ENCODE data around the gene PEAK1.

Gene PEAK1

GRCh38 chr15:77393471-77393840 is 26.4 kb downstream of the PEAK1 start:
- H3K4me1 ChIP-seq (ENCODE audit: insufficient read depth, low read length) = peaks cover 24% of the 10 kb centered on the region

DNA sequence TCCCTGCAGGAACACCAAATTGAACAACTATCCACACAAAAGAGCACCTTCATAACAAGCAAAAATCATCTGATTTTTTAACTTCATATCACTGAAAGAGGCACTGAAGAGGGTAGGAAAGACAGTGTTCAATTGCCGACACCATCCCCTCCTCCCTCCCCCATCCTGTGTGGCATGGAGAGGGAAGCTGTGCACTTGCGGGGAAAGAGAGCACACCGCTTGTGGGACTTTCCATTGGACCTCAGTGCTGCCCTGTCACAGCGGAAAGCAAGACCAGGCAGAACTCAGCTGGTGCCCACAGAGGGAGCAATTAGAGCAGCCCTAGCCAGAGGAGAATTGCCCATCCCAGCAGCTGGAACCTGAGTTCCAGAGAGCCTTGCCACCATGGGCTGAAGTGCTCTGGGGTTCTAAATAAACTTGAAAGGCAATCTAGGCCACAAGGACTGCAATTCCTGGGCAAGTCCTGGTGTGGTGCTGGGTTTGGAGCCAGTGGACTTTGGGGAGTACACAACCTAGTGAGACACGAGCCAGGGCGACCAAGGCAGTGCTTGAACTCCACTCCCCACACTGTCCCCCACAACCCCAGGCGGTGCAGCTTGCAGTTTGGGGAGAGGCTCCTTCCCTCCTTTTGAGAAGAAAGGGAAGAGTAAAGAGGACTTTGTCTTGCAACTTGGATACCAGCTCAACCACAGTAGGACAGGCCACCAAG is 27.0 kb downstream of the PEAK1 start:
- Histone ChIP-seq H3K9ac (ENCODE audit: low read length) (no peak overlapping the region), H3K27me3 (ENCODE audit: control insufficient read depth in 1 of 2, insufficient read depth in 2 of 2, low read length in 2 of 2) (no peaks in the 10 kb centered on the region), H3K4me3 (ENCODE audit: low read depth in 1 of 2, low read length in 2 of 2) (no peak overlapping the region), H3K36me3 (ENCODE audit: insufficient read depth, low read length) (no peaks in the 10 kb centered on the region), H3K27ac (ENCODE audit: low read depth, low read length) (no peak overlapping the region), H3K4me1 (ENCODE audit: insufficient read depth, low read length) (peaks cover 24% of the 10 kb centered on the region), H3K9me3 (ENCODE audit: low read length) (peaks cover 5% of the 10 kb centered on the region)

More at GRCh38 chr15:77393471-77393840, 26.4 kb downstream of the PEAK1 start:
- H3K27me3 ChIP-seq (ENCODE audit: control insufficient read depth in 1 of 2, insufficient read depth in 2 of 2, low read length in 2 of 2) = no peaks in the 10 kb centered on the region
- no peaks in the 10 kb centered on the region for H3K36me3 ChIP-seq (ENCODE audit: insufficient read depth, low read length)
- H3K9ac ChIP-seq (ENCODE audit: low read length) = no peak overlapping the region
- H3K4me3 ChIP-seq (ENCODE audit: low read depth in 1 of 2, low read length in 2 of 2) = no peak overlapping the region
- H3K27ac ChIP-seq (ENCODE audit: low read depth, low read length) = no peak overlapping the region
- H3K9me3 ChIP-seq (ENCODE audit: low read length) = peaks cover 5% of the 10 kb centered on the region

- Histone ChIP-seq H3K36me3 (ENCODE audit: insufficient read depth, low read length) (no peaks in the 10 kb centered on the region), H3K27ac (ENCODE audit: low read depth, low read length) (no peak overlapping the region), H3K4me1 (ENCODE audit: insufficient read depth, low read length) (peaks cover 24% of the 10 kb centered on the region)
These were observed 28.4 kb downstream of the PEAK1 start for GRCh38 chr15:77391372-77391951.

DNA sequence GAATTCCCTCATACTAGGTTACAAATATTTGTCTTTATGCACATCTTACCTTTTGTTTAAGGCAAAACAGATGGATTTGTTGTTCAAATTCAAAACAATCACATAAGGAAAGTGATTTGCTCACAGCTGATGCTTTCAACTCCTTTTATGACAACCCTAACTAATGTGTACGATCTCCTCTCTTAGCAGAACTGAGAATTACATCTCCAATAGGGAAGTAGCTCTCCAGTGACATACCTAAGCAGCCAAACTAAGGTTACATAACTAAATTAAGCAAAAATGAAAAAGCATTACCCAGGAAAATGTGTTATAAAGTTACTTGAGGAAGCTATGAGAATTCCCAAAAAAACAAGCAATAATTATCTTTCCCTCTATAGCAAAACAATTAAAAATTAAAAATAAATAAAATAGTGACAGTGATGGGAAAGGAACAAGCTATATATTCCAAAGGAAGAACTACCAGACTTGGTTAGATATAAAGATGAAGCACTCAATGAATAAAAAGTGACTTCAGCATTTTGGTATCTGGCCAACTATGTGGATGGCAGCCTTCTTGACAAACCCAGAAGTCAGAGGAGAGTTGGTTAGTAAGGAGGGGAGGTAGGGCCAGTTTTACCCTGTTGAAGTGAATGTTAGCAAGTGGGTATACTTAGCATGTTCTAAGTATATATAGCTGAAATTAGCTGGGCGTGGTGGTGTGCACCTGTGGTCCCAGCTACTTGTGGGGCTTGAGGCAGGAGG is 32.4 kb downstream of the PEAK1 start:
- H3K4me1 ChIP-seq (ENCODE audit: insufficient read depth, low read length) = peaks cover 28% of the 10 kb centered on the region
- H3K4me3 ChIP-seq (ENCODE audit: low read depth in 1 of 2, low read length in 2 of 2) = no peak overlapping the region
- H3K9ac ChIP-seq (ENCODE audit: low read length) = no peak overlapping the region
- H3K9me3 ChIP-seq (ENCODE audit: low read length) = no peaks in the 10 kb centered on the region
- H3K27me3 ChIP-seq (ENCODE audit: control insufficient read depth in 1 of 2, insufficient read depth in 2 of 2, low read length in 2 of 2) = no peaks in the 10 kb centered on the region
- H3K36me3 ChIP-seq (ENCODE audit: insufficient read depth, low read length) = no peaks in the 10 kb centered on the region
- no peak overlapping the region for H3K27ac ChIP-seq (ENCODE audit: low read depth, low read length)

More at GRCh38 chr15:77391372-77391951, 28.4 kb downstream of the PEAK1 start:
- H3K27me3 ChIP-seq (ENCODE audit: control insufficient read depth in 1 of 2, insufficient read depth in 2 of 2, low read length in 2 of 2) = no peaks in the 10 kb centered on the region
- peaks cover 5% of the 10 kb centered on the region for H3K9me3 ChIP-seq (ENCODE audit: low read length)
- no peak overlapping the region for H3K4me3 ChIP-seq (ENCODE audit: low read depth in 1 of 2, low read length in 2 of 2)
- no peak overlapping the region for H3K9ac ChIP-seq (ENCODE audit: low read length)

DNA sequence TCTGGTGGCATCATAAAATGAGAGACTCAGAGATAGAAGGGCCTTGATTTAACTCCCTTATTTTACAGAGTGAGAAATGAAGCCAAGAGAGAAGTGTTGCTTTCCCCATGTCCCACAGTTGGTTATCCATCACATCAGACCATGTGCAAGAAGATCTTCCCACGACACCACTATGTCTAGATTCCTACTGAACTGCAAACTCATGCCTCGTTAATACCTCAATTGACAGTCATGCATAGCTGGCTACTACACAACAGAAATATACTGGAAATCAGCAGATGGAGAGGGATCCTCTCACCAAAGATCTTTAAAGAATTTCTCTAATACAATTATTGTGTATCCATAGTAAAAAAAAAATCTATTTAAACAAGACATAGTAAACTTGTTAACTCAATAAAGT is 33.3 kb downstream of the PEAK1 start:
- H3K27ac ChIP-seq (ENCODE audit: low read depth, low read length) = no peak overlapping the region
- H3K36me3 ChIP-seq (ENCODE audit: insufficient read depth, low read length) = no peaks in the 10 kb centered on the region
- no peak overlapping the region for H3K9ac ChIP-seq (ENCODE audit: low read length)
- H3K9me3 ChIP-seq (ENCODE audit: low read length) = no peaks in the 10 kb centered on the region
- no peak overlapping the region for H3K4me3 ChIP-seq (ENCODE audit: low read depth in 1 of 2, low read length in 2 of 2)
- no peaks in the 10 kb centered on the region for H3K27me3 ChIP-seq (ENCODE audit: control insufficient read depth in 1 of 2, insufficient read depth in 2 of 2, low read length in 2 of 2)
- peaks cover 25% of the 10 kb centered on the region for H3K4me1 ChIP-seq (ENCODE audit: insufficient read depth, low read length)

GRCh38 chr15:77384589-77385359 is 35.1 kb downstream of the PEAK1 start:
- Histone ChIP-seq H3K27ac (ENCODE audit: low read depth, low read length) (no peak overlapping the region), H3K9ac (ENCODE audit: low read length) (no peak overlapping the region), H3K36me3 (ENCODE audit: insufficient read depth, low read length) (no peaks in the 10 kb centered on the region), H3K27me3 (ENCODE audit: control insufficient read depth in 1 of 2, insufficient read depth in 2 of 2, low read length in 2 of 2) (no peaks in the 10 kb centered on the region), H3K9me3 (ENCODE audit: low read length) (no peaks in the 10 kb centered on the region), H3K4me3 (ENCODE audit: low read depth in 1 of 2, low read length in 2 of 2) (no peak overlapping the region), H3K4me1 (ENCODE audit: insufficient read depth, low read length) (peaks cover 7% of the 10 kb centered on the region)

DNA sequence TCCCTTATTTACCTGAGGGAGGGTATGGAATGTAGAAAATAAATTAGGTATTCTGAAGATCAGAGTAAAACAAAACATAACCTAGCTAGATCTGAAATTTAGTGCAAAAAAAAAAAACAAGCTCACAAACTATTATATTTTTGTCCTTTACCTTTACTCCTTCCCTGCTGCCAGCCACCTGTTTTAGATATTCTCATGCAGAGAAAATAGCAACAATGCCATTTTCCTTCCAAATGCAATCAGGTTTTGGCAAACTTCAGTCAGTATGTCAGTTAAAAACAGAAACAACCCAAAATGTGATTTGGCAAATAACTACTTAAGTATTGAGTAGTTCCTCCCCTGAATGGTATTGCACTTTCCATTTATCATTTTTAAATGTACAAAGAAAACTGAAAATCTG is 35.8 kb downstream of the PEAK1 start:
- Histone ChIP-seq H3K27ac (ENCODE audit: low read depth, low read length) (no peak overlapping the region), H3K36me3 (ENCODE audit: insufficient read depth, low read length) (no peaks in the 10 kb centered on the region), H3K4me3 (ENCODE audit: low read depth in 1 of 2, low read length in 2 of 2) (no peak overlapping the region), H3K4me1 (ENCODE audit: insufficient read depth, low read length) (peaks cover 5% of the 10 kb centered on the region), H3K27me3 (ENCODE audit: control insufficient read depth in 1 of 2, insufficient read depth in 2 of 2, low read length in 2 of 2) (no peaks in the 10 kb centered on the region), H3K9me3 (ENCODE audit: low read length) (no peaks in the 10 kb centered on the region), H3K9ac (ENCODE audit: low read length) (no peak overlapping the region)

GRCh38 chr15:77380033-77380432 is 39.9 kb downstream of the PEAK1 start:
- no peaks in the 10 kb centered on the region for H3K27me3 ChIP-seq (ENCODE audit: control insufficient read depth in 1 of 2, insufficient read depth in 2 of 2, low read length in 2 of 2)
- H3K4me3 ChIP-seq (ENCODE audit: low read depth in 1 of 2, low read length in 2 of 2) = no peak overlapping the region
- no peaks in the 10 kb centered on the region for H3K9me3 ChIP-seq (ENCODE audit: low read length)
- H3K27ac ChIP-seq (ENCODE audit: low read depth, low read length) = no peak overlapping the region
- H3K9ac ChIP-seq (ENCODE audit: low read length) = no peak overlapping the region
- H3K4me1 ChIP-seq (ENCODE audit: insufficient read depth, low read length) = peaks cover 5% of the 10 kb centered on the region
- no peaks in the 10 kb centered on the region for H3K36me3 ChIP-seq (ENCODE audit: insufficient read depth, low read length)

DNA sequence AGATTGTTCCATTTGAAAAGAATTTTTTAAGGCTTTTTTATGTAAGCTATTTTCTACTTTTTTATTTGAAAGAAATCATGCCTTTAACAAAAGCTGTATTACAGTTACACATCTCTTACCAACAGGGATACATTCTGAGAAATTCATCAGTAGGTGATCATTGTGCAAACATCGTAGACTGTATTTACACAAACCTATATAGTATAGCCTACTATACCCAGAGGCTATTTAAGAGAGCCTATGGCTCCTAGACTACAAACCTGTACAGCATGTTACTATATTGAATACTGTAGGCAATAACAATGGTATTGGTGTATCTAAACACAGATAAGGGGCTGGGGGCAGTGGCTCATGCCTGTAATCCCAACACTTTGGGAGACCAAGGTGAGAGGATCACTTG is 43.1 kb downstream of the PEAK1 start:
- no peaks in the 10 kb centered on the region for H3K36me3 ChIP-seq (ENCODE audit: insufficient read depth, low read length)
- H3K27me3 ChIP-seq (ENCODE audit: control insufficient read depth in 1 of 2, insufficient read depth in 2 of 2, low read length in 2 of 2) = no peaks in the 10 kb centered on the region
- H3K9ac ChIP-seq (ENCODE audit: low read length) = no peak overlapping the region
- no peaks in the 10 kb centered on the region for H3K9me3 ChIP-seq (ENCODE audit: low read length)
- H3K4me3 ChIP-seq (ENCODE audit: low read depth in 1 of 2, low read length in 2 of 2) = no peak overlapping the region
- no peaks in the 10 kb centered on the region for H3K4me1 ChIP-seq (ENCODE audit: insufficient read depth, low read length)
- H3K27ac ChIP-seq (ENCODE audit: low read depth, low read length) = no peak overlapping the region

DNA sequence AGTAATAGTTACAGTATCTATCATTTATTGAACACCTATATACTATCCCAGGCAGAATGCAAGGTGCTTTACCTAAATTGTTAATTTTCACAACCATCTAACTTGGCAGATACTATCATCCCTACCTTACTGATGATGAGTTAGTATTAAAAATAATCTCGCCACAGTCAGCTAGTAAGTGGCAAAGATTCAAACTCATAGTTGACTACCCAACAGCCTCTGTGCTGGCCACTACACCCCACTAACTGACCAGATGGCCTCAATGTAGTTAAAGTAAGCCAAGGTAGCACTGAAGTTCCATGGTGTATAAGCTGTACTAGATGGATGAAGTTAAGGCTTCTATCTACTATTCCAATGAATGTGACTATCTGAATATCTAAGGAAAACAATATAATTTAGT is 44.8 kb downstream of the PEAK1 start:
- Histone ChIP-seq H3K4me3 (ENCODE audit: low read depth in 1 of 2, low read length in 2 of 2) (no peak overlapping the region), H3K27ac (ENCODE audit: low read depth, low read length) (no peak overlapping the region)

DNA sequence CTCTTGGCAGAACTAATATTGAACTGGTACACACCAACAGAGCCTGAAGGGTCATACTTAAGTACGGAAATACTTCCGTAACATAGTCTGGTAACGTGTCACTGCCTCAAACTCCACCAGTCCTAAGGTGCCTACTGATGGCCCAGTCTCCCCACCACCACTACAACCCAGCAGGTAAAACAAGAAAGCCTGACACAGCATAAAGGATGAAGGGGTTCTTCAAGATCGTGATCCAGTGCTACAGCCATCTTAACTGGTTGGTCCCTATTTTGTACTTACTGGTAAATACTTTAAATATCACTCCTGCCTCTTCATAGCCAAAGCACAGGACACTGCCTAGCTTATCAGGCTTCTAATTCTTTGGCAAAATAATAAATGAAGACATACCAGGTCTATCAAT is 46.5 kb downstream of the PEAK1 start:
- Histone ChIP-seq H3K9me3 (ENCODE audit: low read length) (no peaks in the 10 kb centered on the region), H3K27me3 (ENCODE audit: control insufficient read depth in 1 of 2, insufficient read depth in 2 of 2, low read length in 2 of 2) (no peaks in the 10 kb centered on the region), H3K27ac (ENCODE audit: low read depth, low read length) (no peak overlapping the region), H3K4me1 (ENCODE audit: insufficient read depth, low read length) (no peaks in the 10 kb centered on the region), H3K4me3 (ENCODE audit: low read depth in 1 of 2, low read length in 2 of 2) (no peak overlapping the region), H3K36me3 (ENCODE audit: insufficient read depth, low read length) (no peaks in the 10 kb centered on the region), H3K9ac (ENCODE audit: low read length) (no peak overlapping the region)

More for the DNA sequence above, 44.8 kb downstream of the PEAK1 start:
- no peaks in the 10 kb centered on the region for H3K4me1 ChIP-seq (ENCODE audit: insufficient read depth, low read length)
- H3K36me3 ChIP-seq (ENCODE audit: insufficient read depth, low read length) = no peaks in the 10 kb centered on the region
- no peaks in the 10 kb centered on the region for H3K27me3 ChIP-seq (ENCODE audit: control insufficient read depth in 1 of 2, insufficient read depth in 2 of 2, low read length in 2 of 2)
- H3K9me3 ChIP-seq (ENCODE audit: low read length) = no peaks in the 10 kb centered on the region
- no peak overlapping the region for H3K9ac ChIP-seq (ENCODE audit: low read length)
